Astrocyte (in vitro differentiated cells and primary cell): ENCODE measurements around the gene ZNF213. TPM values are rescaled to one million over a fixed set of nuclear protein-coding genes. Genes with fewer than 3 reads are reported as not detected.
A peak's percentile ranks its signal among the peaks of the same experiment; 100 is the strongest.

ENCODE experiments used
- DNase-seq: peaks from one replicate; pipeline ENCODE4 v3.0.0-alpha.2; 2010; ENCODE audit warnings: low read depth
- FAIRE-seq: peaks from 2 replicates; lab custom pipeline; 2011; peaks lifted over from hg19 to GRCh38; lab: Jason Lieb, UNC
- H2AFZ ChIP-seq: 2 replicates; pipeline ENCODE4 v1.6.0; 2012; ENCODE audit warnings: low read depth, low read length, inconsistent platforms
- H3K27ac ChIP-seq: 2 replicates; pipeline ENCODE4 v1.5.1; 2011; ENCODE audit warnings: low read depth, low read length, inconsistent platforms
- H3K27me3 ChIP-seq: 2 replicates; pipeline ENCODE4 v1.6.0; 2011; ENCODE audit warnings: low read length, inconsistent platforms; ENCODE audit not compliant: insufficient read depth
- H3K36me3 ChIP-seq: 2 replicates; pipeline ENCODE4 v1.5.1; 2011; ENCODE audit warnings: low read length, inconsistent platforms; ENCODE audit not compliant: insufficient read depth
- H3K4me1 ChIP-seq: 2 replicates; pipeline ENCODE4 v1.5.1; 2011; ENCODE audit warnings: low read length, inconsistent platforms; ENCODE audit not compliant: insufficient read depth
- H3K4me2 ChIP-seq: 2 replicates; pipeline ENCODE4 v1.6.0; 2012; ENCODE audit warnings: low read length, inconsistent platforms
- H3K4me3 ChIP-seq: 2 replicates; pipeline ENCODE4 v1.5.1; 2011; ENCODE audit warnings: low read depth, mild to moderate bottlenecking, low read length, inconsistent platforms; ENCODE audit not compliant: insufficient read depth
- H3K79me2 ChIP-seq: 2 replicates; pipeline ENCODE4 v1.6.0; 2012; ENCODE audit warnings: mild to moderate bottlenecking, low read length, inconsistent platforms; ENCODE audit not compliant: insufficient read depth
- H3K9ac ChIP-seq: 2 replicates; pipeline ENCODE4 v1.6.0; 2012; ENCODE audit warnings: mild to moderate bottlenecking, low read length, inconsistent platforms
- H3K9me3 ChIP-seq: 2 replicates; pipeline ENCODE4 v1.5.1; 2012; ENCODE audit warnings: low read depth, mild to moderate bottlenecking, low read length, inconsistent platforms; ENCODE audit not compliant: insufficient read depth
- H4K20me1 ChIP-seq: 2 replicates; pipeline ENCODE4 v1.6.0; 2012; ENCODE audit warnings: low read length, inconsistent platforms; ENCODE audit not compliant: insufficient read depth
- H3K27ac Mint-ChIP-seq: one replicate; pipeline ENCODE4 v1.8.0; 2021; ENCODE audit warnings: mild to moderate bottlenecking, mixed read lengths; ENCODE audit not compliant: unreplicated experiment
- H3K27me3 Mint-ChIP-seq: one replicate; pipeline ENCODE4 v1.8.0; 2021; ENCODE audit warnings: low read depth, mixed read lengths; ENCODE audit not compliant: unreplicated experiment
- H3K36me3 Mint-ChIP-seq: one replicate; pipeline ENCODE4 v1.8.0; 2021; ENCODE audit warnings: low read depth, mixed read lengths; ENCODE audit not compliant: unreplicated experiment
- H3K4me1 Mint-ChIP-seq: one replicate; pipeline ENCODE4 v1.8.0; 2021; ENCODE audit warnings: low read depth, mixed read lengths; ENCODE audit not compliant: unreplicated experiment
- H3K4me3 Mint-ChIP-seq: one replicate; pipeline ENCODE4 v1.8.0; 2021; ENCODE audit warnings: mild to moderate bottlenecking, moderate library complexity, mixed read lengths; ENCODE audit not compliant: unreplicated experiment
- H3K9me3 Mint-ChIP-seq: one replicate; pipeline ENCODE4 v1.8.0; 2021; ENCODE audit warnings: mild to moderate bottlenecking, mixed read lengths; ENCODE audit not compliant: unreplicated experiment
- CTCF ChIP-seq: IDR thresholded peaks from 2 replicates; pipeline ENCODE4 v1.5.1; 2011; ENCODE audit warnings: low read depth, mild to moderate bottlenecking, inconsistent platforms, low read length, moderate library complexity; ENCODE audit not compliant: insufficient read depth
- EZH2 ChIP-seq: IDR thresholded peaks from 2 replicates; pipeline ENCODE4 v1.6.1; 2012; ENCODE audit warnings: mild to moderate bottlenecking, low read length, inconsistent platforms; ENCODE audit not compliant: insufficient read depth
- total RNA-seq: library from RNA; stranded (reverse); gene quantifications from 2 replicates; pipeline ENCODE4 v1.2.1, GENCODE V29; 2021

Gene ZNF213
- total RNA-seq, 1 donor from 2014 or later = 12.0 TPM

- H3K9me3 ChIP-seq = no peaks in the 10 kb centered on the region
- no peak overlapping the region for H3K4me3 ChIP-seq
- FAIRE-seq (no peak), DNase-seq (no peak)
- H3K79me2 ChIP-seq = no peaks in the 10 kb centered on the region
- H3K27me3 ChIP-seq = peaks cover 16% of the 10 kb centered on the region
- H3K36me3 ChIP-seq = no peaks in the 10 kb centered on the region
- Mint-ChIP-seq H3K27me3 (peaks cover 31% of the 10 kb centered on the region), H3K36me3 (no peaks in the 10 kb centered on the region), H3K27ac (no peak overlapping the region), H3K4me1 (peaks cover 5% of the 10 kb centered on the region), H3K9me3 (no peaks in the 10 kb centered on the region), H3K4me3 (no peak overlapping the region)
- no peak overlapping the region for H3K27ac ChIP-seq
- TF ChIP-seq EZH2 (no peak), CTCF (peak; percentile 41)
- no peak overlapping the region for H3K4me2 ChIP-seq
- no peaks in the 10 kb centered on the region for H4K20me1 ChIP-seq
- no peak overlapping the region for H3K9ac ChIP-seq
- H2AFZ ChIP-seq = no peak overlapping the region
- peaks cover under 1% of the 10 kb centered on the region for H3K4me1 ChIP-seq
Measured at GRCh38 chr16:3094289-3095027, 40.4 kb upstream of the ZNF213 start.

- Mint-ChIP-seq H3K36me3 (no peaks in the 10 kb centered on the region), H3K27me3 (peaks cover 33% of the 10 kb centered on the region), H3K4me3 (no peak overlapping the region), H3K9me3 (no peaks in the 10 kb centered on the region), H3K4me1 (peaks cover 5% of the 10 kb centered on the region), H3K27ac (no peak overlapping the region)
- H3K27me3 ChIP-seq = peaks cover 18% of the 10 kb centered on the region
- FAIRE-seq = no peak
- no peak overlapping the region for H3K4me2 ChIP-seq
- H3K27ac ChIP-seq = no peak overlapping the region
- TF ChIP-seq CTCF (no peak), EZH2 (no peak)
- no peaks in the 10 kb centered on the region for H3K36me3 ChIP-seq
- H4K20me1 ChIP-seq = no peaks in the 10 kb centered on the region
- no peak overlapping the region for H3K9ac ChIP-seq
- no peaks in the 10 kb centered on the region for H3K79me2 ChIP-seq
- no peak for DNase-seq
- no peak overlapping the region for H2AFZ ChIP-seq
- H3K4me1 ChIP-seq = peaks cover 6% of the 10 kb centered on the region
- no peaks in the 10 kb centered on the region for H3K9me3 ChIP-seq
- H3K4me3 ChIP-seq = no peak overlapping the region
Measured at GRCh38 chr16:3095869-3096268, 39.0 kb upstream of the ZNF213 start.

- Mint-ChIP-seq H3K4me3 (no peak overlapping the region), H3K27ac (no peak overlapping the region)
- no peaks in the 10 kb centered on the region for H3K9me3 ChIP-seq
Measured at GRCh38 chr16:3096362-3096761, 38.5 kb upstream of the ZNF213 start.

More at GRCh38 chr16:3096362-3096761, 38.5 kb upstream of the ZNF213 start:
- Histone ChIP-seq H3K36me3 (no peaks in the 10 kb centered on the region), H3K9ac (no peak overlapping the region), H3K4me2 (no peak overlapping the region), H3K79me2 (no peaks in the 10 kb centered on the region), H2AFZ (no peak overlapping the region), H3K27me3 (peaks cover 18% of the 10 kb centered on the region), H3K4me1 (peaks cover 6% of the 10 kb centered on the region), H3K4me3 (no peak overlapping the region), H4K20me1 (no peaks in the 10 kb centered on the region), H3K27ac (no peak overlapping the region)
- peaks cover 4% of the 10 kb centered on the region for H3K9me3 Mint-ChIP-seq
- no peaks in the 10 kb centered on the region for H3K36me3 Mint-ChIP-seq
- peaks cover 5% of the 10 kb centered on the region for H3K4me1 Mint-ChIP-seq
- TF ChIP-seq EZH2 = no peak
- no peak for TF ChIP-seq CTCF
- no peak for DNase-seq
- H3K27me3 Mint-ChIP-seq = peaks cover 30% of the 10 kb centered on the region
- FAIRE-seq = no peak
